GM23248 (cell line): ENCODE results near the gene GABRG3. TPM values are rescaled to one million over a fixed set of nuclear protein-coding genes. Genes with fewer than 3 reads are reported as not detected.

ENCODE experiments used
- DNase-seq: peaks from one replicate; pipeline ENCODE4 v3.0.0-alpha.2; 2015
- H2AFZ ChIP-seq: fragments of 200-600 bp; sonication (generic); 2 replicates; pipeline ENCODE4 v1.6.1; 2016; ENCODE audit warnings: antibody characterized with exemption
- H3F3A ChIP-seq: fragments of 200-600 bp; sonication (generic); 2 replicates; pipeline ENCODE4 v1.6.1; 2016; ENCODE audit warnings: mild to moderate bottlenecking, antibody characterized with exemption, mixed run types; ENCODE audit not compliant: insufficient read depth
- H3K27ac ChIP-seq: fragments of 200-600 bp; sonication (generic); 2 replicates; pipeline ENCODE4 v1.5.1; 2016; ENCODE audit warnings: mild to moderate bottlenecking
- H3K27me3 ChIP-seq: fragments of 200-600 bp; sonication (generic); replicated peaks from 2 replicates; pipeline ENCODE4 v1.6.1; 2016; ENCODE audit warnings: mild to moderate bottlenecking; ENCODE audit not compliant: insufficient read depth
- H3K36me3 ChIP-seq: fragments of 200-600 bp; sonication (generic); 2 replicates; pipeline ENCODE4 v1.6.1; 2016; ENCODE audit warnings: low read depth, mild to moderate bottlenecking
- H3K4me1 ChIP-seq: fragments of 200-600 bp; sonication (generic); 2 replicates; pipeline ENCODE4 v1.6.1; 2016; ENCODE audit warnings: mild to moderate bottlenecking; ENCODE audit not compliant: insufficient read depth
- H3K4me2 ChIP-seq: fragments of 200-600 bp; sonication (generic); one replicate; pipeline ENCODE4 v1.6.1; 2016; ENCODE audit warnings: mild to moderate bottlenecking; ENCODE audit not compliant: unreplicated experiment
- H3K4me3 ChIP-seq: fragments of 200-600 bp; sonication (generic); 2 replicates; pipeline ENCODE4 v1.5.1; 2016; ENCODE audit warnings: mild to moderate bottlenecking
- H3K79me2 ChIP-seq: fragments of 200-600 bp; sonication (generic); 2 replicates; pipeline ENCODE4 v1.6.1; 2016; ENCODE audit warnings: mild to moderate bottlenecking; ENCODE audit not compliant: insufficient read depth
- H3K9ac ChIP-seq: fragments of 200-600 bp; sonication (generic); 2 replicates; pipeline ENCODE4 v1.6.1; 2016; ENCODE audit warnings: mild to moderate bottlenecking
- H3K9me2 ChIP-seq: fragments of 200-600 bp; sonication (generic); 2 replicates; pipeline ENCODE4 v1.6.1; 2016; ENCODE audit warnings: mixed run types, mild to moderate bottlenecking, moderate library complexity; ENCODE audit not compliant: insufficient read depth
- H3K9me3 ChIP-seq: fragments of 200-600 bp; sonication (generic); one replicate; pipeline ENCODE4 v1.6.1; 2017; ENCODE audit warnings: low read depth
- H4K20me1 ChIP-seq: fragments of 200-600 bp; sonication (generic); 2 replicates; pipeline ENCODE4 v1.6.0; 2016; ENCODE audit not compliant: insufficient read depth
- EZH2 ChIP-seq: fragments of 200-600 bp; sonication (generic); IDR thresholded peaks from 2 replicates; pipeline ENCODE4 v1.6.1; 2018; ENCODE audit warnings: antibody characterized with exemption, mild to moderate bottlenecking; ENCODE audit not compliant: insufficient read depth, poor library complexity, severe bottlenecking
- EZH2phosphoT487 ChIP-seq: fragments of 200-600 bp; sonication (generic); IDR thresholded peaks from 2 replicates; pipeline ENCODE4 v1.6.1; 2018; ENCODE audit warnings: antibody characterized with exemption, moderate library complexity, mild to moderate bottlenecking, low read depth; ENCODE audit not compliant: insufficient read depth
- WGBS, 2 experiments: methylation state at CpG; one replicate each; pipeline ENCODE4 v1.1.6; 2015 to 2017; ENCODE audit warnings: low lambda C conversion rate in 2 of 2, low coverage in 1 of 2; ENCODE audit errors: missing lambda C conversion rate in 2 of 2; 5-methylcytosine and 5-hydroxymethylcytosine counted together
- in situ Hi-C: fragments of 300-500 bp; cut with MboI; formaldehyde crosslinking; loops from 2 replicates; pipeline ENCODE4 v1.15.0; 2020
- polyA plus RNA-seq: library from polyadenylated mRNA; unstranded; fragments of >200 nt; fragmentation: Nextera tagmentation; extraction: Ambion mirVana; gene quantifications from 2 replicates; pipeline ENCODE4 v1.2.1, GENCODE V29; 2016
- total RNA-seq: library from RNA; depleted of rRNA; stranded (reverse); fragments of >200 nt; shearing (Covaris generic); gene quantifications from 2 replicates; pipeline ENCODE4 v1.2.3, GENCODE V29; 2014

The GABRG3 gene
- total and polyA plus RNA-seq, 2 experiments from 2014 or later = not detected

GRCh38 chr15:27499719-27500118, 528.7 kb downstream of the GABRG3 start:
- H3K9me2 ChIP-seq = 0 out of 2 replicates have a peak, but pooled peaks cover 1% of the 10 kb centered on the region
- WGBS, 2 experiments = 47 to 48% methylated on average over 6 of the region's 6 CpGs
- no peak overlapping the region for H3K4me2 ChIP-seq
- in situ Hi-C loops = no loop called here
- no peak overlapping the region for H2AFZ ChIP-seq
- no peaks in the 10 kb centered on the region for H3K27me3 ChIP-seq
- no peaks in the 10 kb centered on the region for H4K20me1 ChIP-seq
- no peak overlapping the region for H3K4me3 ChIP-seq
- H3K9me3 ChIP-seq = no peaks in the 10 kb centered on the region
- no peak for TF ChIP-seq EZH2phosphoT487
- no peak for TF ChIP-seq EZH2
- H3K27ac ChIP-seq = no peak overlapping the region
- no peaks in the 10 kb centered on the region for H3K36me3 ChIP-seq
- H3K79me2 ChIP-seq = no peaks in the 10 kb centered on the region
- H3F3A ChIP-seq = no peaks in the 10 kb centered on the region
- no peak overlapping the region for H3K9ac ChIP-seq
- no peaks in the 10 kb centered on the region for H3K4me1 ChIP-seq
- DNase-seq = no peak

GRCh38 chr15:27500206-27500605, 529.2 kb downstream of the GABRG3 start:
- H3K4me2 ChIP-seq = no peak overlapping the region
- no peaks in the 10 kb centered on the region for H3K9me2 ChIP-seq
- no peak overlapping the region for H3K9ac ChIP-seq
- in situ Hi-C loops = no loop called here
- H4K20me1 ChIP-seq = no peaks in the 10 kb centered on the region
- TF ChIP-seq EZH2 (no peak), EZH2phosphoT487 (no peak)
- no peaks in the 10 kb centered on the region for H3K9me3 ChIP-seq
- H3F3A ChIP-seq = no peaks in the 10 kb centered on the region
- no peaks in the 10 kb centered on the region for H3K36me3 ChIP-seq
- no peaks in the 10 kb centered on the region for H3K27me3 ChIP-seq
- H2AFZ ChIP-seq = no peak overlapping the region
- H3K27ac ChIP-seq = no peak overlapping the region
- WGBS, 2 experiments = 65 to 68% methylated on average over 15 of the region's 15 CpGs
- H3K4me1 ChIP-seq = no peaks in the 10 kb centered on the region
- no peak for DNase-seq
- H3K79me2 ChIP-seq = no peaks in the 10 kb centered on the region
- no peak overlapping the region for H3K4me3 ChIP-seq

GRCh38 chr15:27506752-27507151, 535.8 kb downstream of the GABRG3 start:
- DNase-seq = no peak
- Histone ChIP-seq H3K27me3 (no peaks in the 10 kb centered on the region), H3K9me3 (no peaks in the 10 kb centered on the region), H2AFZ (no peak overlapping the region), H3K36me3 (no peaks in the 10 kb centered on the region), H4K20me1 (no peaks in the 10 kb centered on the region), H3K9ac (no peak overlapping the region), H3K9me2 (no peaks in the 10 kb centered on the region), H3F3A (no peaks in the 10 kb centered on the region), H3K4me1 (no peaks in the 10 kb centered on the region), H3K79me2 (no peaks in the 10 kb centered on the region), H3K27ac (no peak overlapping the region), H3K4me2 (no peak overlapping the region), H3K4me3 (no peak overlapping the region)
- TF ChIP-seq EZH2phosphoT487 = no peak
- in situ Hi-C loops = no loop called here

- no peaks in the 10 kb centered on the region for H4K20me1 ChIP-seq
- H2AFZ ChIP-seq = no peak overlapping the region
- TF ChIP-seq EZH2 (no peak), EZH2phosphoT487 (no peak)
- no peaks in the 10 kb centered on the region for H3K9me3 ChIP-seq
- no peaks in the 10 kb centered on the region for H3K79me2 ChIP-seq
- DNase-seq = no peak
- no peaks in the 10 kb centered on the region for H3K27me3 ChIP-seq
- no peak overlapping the region for H3K4me2 ChIP-seq
- no peaks in the 10 kb centered on the region for H3K9me2 ChIP-seq
- H3K9ac ChIP-seq = no peak overlapping the region
- no peak overlapping the region for H3K27ac ChIP-seq
- 48 to 50% methylated on average over 1 of the region's 1 CpG for WGBS, 2 experiments
- in situ Hi-C loops = no loop called here
- no peaks in the 10 kb centered on the region for H3F3A ChIP-seq
- no peak overlapping the region for H3K4me3 ChIP-seq
- no peaks in the 10 kb centered on the region for H3K36me3 ChIP-seq
- no peaks in the 10 kb centered on the region for H3K4me1 ChIP-seq
Observed at GRCh38 chr15:27509014-27509413, 538.0 kb downstream of the GABRG3 start.

GRCh38 chr15:27512281-27513001, 541.5 kb downstream of the GABRG3 start:
- Histone ChIP-seq H3K4me1 (no peaks in the 10 kb centered on the region), H3K27ac (no peak overlapping the region), H3K4me3 (no peak overlapping the region), H3K4me2 (no peak overlapping the region), H3K79me2 (no peaks in the 10 kb centered on the region), H3K9me2 (no peaks in the 10 kb centered on the region), H2AFZ (no peak overlapping the region), H3K9ac (no peak overlapping the region), H3K27me3 (no peaks in the 10 kb centered on the region), H3K9me3 (no peaks in the 10 kb centered on the region), H3K36me3 (no peaks in the 10 kb centered on the region), H4K20me1 (no peaks in the 10 kb centered on the region), H3F3A (no peaks in the 10 kb centered on the region)
- 18 to 27% methylated on average over 4 of the region's 4 CpGs for WGBS, 2 experiments
- in situ Hi-C loops = no loop called here
- TF ChIP-seq EZH2 (no peak), EZH2phosphoT487 (no peak)
- DNase-seq = no peak
